IPS DF 6.9 (cell line): Measurements from ENCODE around the gene PPP4R1.

ENCODE experiments used
- DNase-seq: peaks from one replicate; pipeline ENCODE4 v3.0.0-alpha.2; 2013; ENCODE audit warnings: low read depth, low spot score
- H3K27ac ChIP-seq: one replicate; pipeline ENCODE4 v1.5.1; 2013; ENCODE audit warnings: low read length, control low read depth
- H3K27me3 ChIP-seq: 2 replicates; pipeline ENCODE4 v1.6.1; 2013; ENCODE audit warnings: mild to moderate bottlenecking, low read length; ENCODE audit not compliant: control insufficient read depth, insufficient read depth
- H3K36me3 ChIP-seq: 2 replicates; pipeline ENCODE4 v1.6.1; 2013; ENCODE audit warnings: low read length; ENCODE audit not compliant: control insufficient read depth, insufficient read depth
- H3K4me1 ChIP-seq: 2 replicates; pipeline ENCODE4 v1.6.1; 2013; ENCODE audit warnings: low read length; ENCODE audit not compliant: control insufficient read depth, insufficient read depth
- H3K4me3 ChIP-seq: 2 replicates; pipeline ENCODE4 v1.5.1; 2013; ENCODE audit warnings: mild to moderate bottlenecking, low read length
- H3K9me3 ChIP-seq: 2 replicates; pipeline ENCODE4 v1.6.1; 2013; ENCODE audit warnings: low read length, inconsistent platforms; ENCODE audit not compliant: control insufficient read depth, insufficient read depth
- WGBS: extraction: QIAGEN DNeasy Blood & Tissue Kit; methylation state at CpG from one replicate; pipeline ENCODE4 v1.1.7; 2013; ENCODE audit warnings: mixed read lengths, missing lambda C conversion rate; ENCODE audit not compliant: insufficient read length, insufficient coverage; 5-methylcytosine and 5-hydroxymethylcytosine counted together

The PPP4R1 gene

GRCh38 chr18:9516437-9517064 lies 97.8 kb downstream of the PPP4R1 start:
- no peak overlapping the region for H3K27ac ChIP-seq
- H3K4me3 ChIP-seq: no peak overlapping the region
- no peak for DNase-seq
- no peaks in the 10 kb centered on the region for H3K9me3 ChIP-seq
- no CpG with 5 or more reads among the region's 4 CpGs for WGBS
- H3K36me3 ChIP-seq: peaks cover 2% of the 10 kb centered on the region; the same call in 1 of the 2 replicates
- no peaks in the 10 kb centered on the region for H3K4me1 ChIP-seq
- H3K27me3 ChIP-seq: no peaks in the 10 kb centered on the region

- no peak overlapping the region for H3K27ac ChIP-seq
- H3K4me3 ChIP-seq: no peak overlapping the region
- peaks cover 2% of the 10 kb centered on the region; the same call in 1 of the 2 replicates for H3K36me3 ChIP-seq
- DNase-seq: no peak
- H3K4me1 ChIP-seq: no peaks in the 10 kb centered on the region
- H3K9me3 ChIP-seq: no peaks in the 10 kb centered on the region
- WGBS: no CpG with 5 or more reads among the region's 6 CpGs
- H3K27me3 ChIP-seq: no peaks in the 10 kb centered on the region
Measured at GRCh38 chr18:9513971-9514512, 100.3 kb downstream of the PPP4R1 start.

- Histone ChIP-seq H3K27me3 (no peaks in the 10 kb centered on the region), H3K9me3 (no peaks in the 10 kb centered on the region), H3K4me3 (no peak overlapping the region), H3K4me1 (no peaks in the 10 kb centered on the region), H3K27ac (no peak overlapping the region), H3K36me3 (no peaks in the 10 kb centered on the region)
- no CpG with 5 or more reads among the region's 2 CpGs for WGBS
- DNase-seq: no peak
Measured at GRCh38 chr18:9508446-9509025, 105.8 kb downstream of the PPP4R1 start.

DNA sequence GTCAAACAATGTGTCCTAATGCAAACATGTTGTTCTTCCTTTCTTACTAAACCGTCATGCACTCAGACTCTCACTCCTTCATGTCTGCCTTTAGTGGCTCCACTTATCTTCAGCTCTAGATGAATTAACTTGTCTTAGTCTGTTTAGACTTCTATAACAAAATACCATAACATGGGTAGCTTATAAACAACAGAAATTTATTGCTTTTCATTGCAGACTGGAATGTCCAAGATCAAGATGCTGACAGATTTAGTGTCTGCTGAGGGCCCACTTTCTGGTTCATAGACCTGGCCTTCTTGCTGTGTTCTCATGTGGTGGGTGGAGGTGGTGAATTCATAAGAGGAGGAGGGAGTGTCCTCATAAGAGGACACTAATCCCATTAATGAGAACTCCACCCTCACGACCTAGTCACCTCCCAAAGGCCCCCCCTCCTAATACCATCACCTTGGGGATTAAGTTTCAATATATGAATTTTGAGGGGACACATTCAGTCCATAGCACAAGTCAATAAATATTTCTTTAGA lies 106.7 kb downstream of the PPP4R1 start:
- Histone ChIP-seq H3K9me3 (no peaks in the 10 kb centered on the region), H3K27ac (no peak overlapping the region), H3K36me3 (no peaks in the 10 kb centered on the region), H3K4me3 (no peak overlapping the region), H3K4me1 (no peaks in the 10 kb centered on the region), H3K27me3 (no peaks in the 10 kb centered on the region)
- no peak for DNase-seq
- WGBS: no CpG with 5 or more reads among the region's 2 CpGs

- no peaks in the 10 kb centered on the region for H3K9me3 ChIP-seq
- no peaks in the 10 kb centered on the region for H3K4me1 ChIP-seq
- H3K27me3 ChIP-seq: no peaks in the 10 kb centered on the region
- 100% methylated on average over 1 of the region's 4 CpGs for WGBS
- H3K27ac ChIP-seq: no peak overlapping the region
- no peaks in the 10 kb centered on the region for H3K36me3 ChIP-seq
- no peak for DNase-seq
- no peak overlapping the region for H3K4me3 ChIP-seq
Measured at GRCh38 chr18:9506046-9506792, 108.1 kb downstream of the PPP4R1 start.
